HG02981 (cell line): Measurements from ENCODE around the gene CALM3.
A peak's percentile ranks its signal among the peaks of the same experiment; 100 is the strongest.
"Not testable (repeated sequence)": the region's sequence is repeated elsewhere in the genome, so short reads cannot be mapped to it uniquely, and the experiment has no call there.

Experiments used
- ATAC-seq: cut with Tn5 transposase; IDR thresholded peaks from one replicate; pipeline ENCODE4 v1.9.1; 2021; ENCODE audit warnings: mild to moderate bottlenecking, moderate library complexity; ENCODE audit not compliant: unreplicated experiment

CALM3 gene

DNA sequence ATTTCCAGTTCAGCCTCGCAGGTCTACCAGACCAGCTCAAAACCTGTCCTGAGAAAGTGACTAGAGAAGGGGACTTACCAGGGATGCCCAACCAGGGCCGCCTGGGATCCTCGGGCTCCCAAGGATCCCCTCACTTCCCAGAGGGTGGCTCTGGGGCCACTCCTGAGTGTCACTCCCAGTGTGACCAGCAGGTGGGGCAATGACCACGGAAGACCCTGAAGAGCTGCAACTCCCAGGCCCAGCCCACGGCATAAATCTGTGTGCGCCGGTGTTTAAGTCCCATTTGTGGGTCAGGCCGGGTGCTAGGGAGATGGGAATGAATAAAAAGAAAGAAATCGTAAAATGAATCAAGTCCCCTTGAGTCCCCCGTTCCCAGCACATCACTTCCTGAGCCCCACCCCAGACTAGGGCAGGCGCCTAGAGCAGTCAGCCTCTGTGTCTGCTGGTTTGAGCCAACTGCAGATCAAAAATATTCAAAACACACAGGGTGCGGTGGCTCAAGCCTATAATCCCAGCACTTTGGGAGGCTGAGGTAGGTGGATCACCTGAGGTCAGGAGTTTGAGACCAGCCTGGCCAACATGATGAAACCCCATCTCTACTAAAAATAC is 13.1 kb downstream of the CALM3 start:
- ATAC-seq, result no peak

GRCh38 chr19:46615966-46616365 is 14.8 kb downstream of the CALM3 start:
- no peak for ATAC-seq

DNA sequence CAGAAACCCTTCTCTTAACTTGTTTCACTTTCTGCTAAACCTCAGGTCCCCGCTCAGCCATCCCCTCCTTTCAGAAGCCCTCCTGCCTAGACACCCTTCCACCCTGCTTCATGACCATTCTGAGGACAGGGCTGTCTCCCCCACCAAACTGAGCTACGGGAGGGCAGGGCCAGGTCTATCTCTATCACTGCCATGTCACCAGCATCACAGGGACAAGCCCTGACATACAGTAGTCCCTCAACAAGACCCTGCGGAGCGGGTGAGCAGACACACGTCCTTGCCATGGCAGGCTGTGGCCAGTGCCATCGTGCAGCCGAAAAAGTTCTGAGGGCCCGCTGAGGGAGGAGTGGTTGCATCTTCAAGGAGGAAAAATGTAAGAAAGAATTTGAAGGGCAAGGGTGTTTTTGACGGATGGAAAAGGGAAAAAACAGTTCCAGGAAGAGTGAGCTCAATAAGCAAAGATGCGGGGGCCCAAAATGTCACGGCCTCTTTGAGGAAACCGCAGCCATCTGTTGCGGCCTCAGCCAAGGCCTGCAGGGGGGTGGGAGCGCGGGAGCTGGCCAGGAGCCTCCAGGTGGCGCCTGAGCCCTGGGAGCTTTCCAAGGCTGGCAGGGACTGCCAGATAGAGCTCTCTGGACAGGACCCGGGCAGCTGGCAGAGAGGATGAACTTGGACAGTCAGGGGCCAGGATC is 15.6 kb downstream of the CALM3 start:
- no peak for ATAC-seq

DNA sequence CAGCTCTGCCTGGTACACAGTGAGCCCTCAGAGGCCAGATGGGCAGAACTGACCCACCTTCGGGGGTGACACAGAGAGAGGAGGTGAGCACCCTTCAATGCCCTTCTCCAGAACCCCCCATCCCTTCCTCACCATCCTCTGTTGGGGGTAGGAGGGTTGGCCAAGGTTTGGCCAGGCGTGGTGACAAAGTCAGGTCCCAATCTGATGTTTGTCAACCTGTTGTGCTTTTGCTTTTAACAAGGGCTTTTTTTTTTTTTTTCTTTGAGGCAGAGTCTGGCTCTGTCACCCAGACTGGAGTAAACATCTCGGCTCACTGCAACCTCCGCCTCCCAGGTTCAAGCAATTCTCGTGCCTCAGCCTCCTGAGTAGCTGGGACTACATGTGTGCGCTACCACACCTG is 16.5 kb downstream of the CALM3 start:
- ATAC-seq, result no peak

GRCh38 chr19:46618670-46619231 is 17.6 kb downstream of the CALM3 start:
- ATAC-seq, result no peak

DNA sequence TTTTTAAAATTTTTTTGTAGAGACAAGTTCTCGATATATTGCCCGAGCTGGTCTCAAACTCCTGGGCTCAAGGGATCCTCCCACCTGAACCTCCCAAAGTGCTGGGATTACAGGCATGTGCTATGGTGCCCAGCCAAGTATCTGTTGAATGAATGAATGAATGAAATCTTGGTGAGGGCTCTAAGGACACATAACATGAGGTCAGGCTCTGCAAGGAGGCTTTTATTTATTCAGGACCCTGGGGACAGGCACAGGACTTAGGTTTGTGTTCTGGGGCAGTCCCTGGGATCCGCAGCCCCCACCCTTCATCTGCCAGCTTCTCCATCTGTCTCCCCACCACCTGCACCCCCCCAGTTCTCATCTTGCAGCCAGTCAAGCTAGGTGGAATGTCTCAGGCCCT is 19.1 kb downstream of the CALM3 start:
- no peak for ATAC-seq

- no peak for ATAC-seq
These were observed 19.6 kb downstream of the CALM3 start for GRCh38 chr19:46620716-46621115.

GRCh38 chr19:46621191-46622117 is 20.3 kb downstream of the CALM3 start:
- no peak for ATAC-seq

- ATAC-seq, result no peak
These were observed 21.0 kb downstream of the CALM3 start for GRCh38 chr19:46622118-46622446.

DNA sequence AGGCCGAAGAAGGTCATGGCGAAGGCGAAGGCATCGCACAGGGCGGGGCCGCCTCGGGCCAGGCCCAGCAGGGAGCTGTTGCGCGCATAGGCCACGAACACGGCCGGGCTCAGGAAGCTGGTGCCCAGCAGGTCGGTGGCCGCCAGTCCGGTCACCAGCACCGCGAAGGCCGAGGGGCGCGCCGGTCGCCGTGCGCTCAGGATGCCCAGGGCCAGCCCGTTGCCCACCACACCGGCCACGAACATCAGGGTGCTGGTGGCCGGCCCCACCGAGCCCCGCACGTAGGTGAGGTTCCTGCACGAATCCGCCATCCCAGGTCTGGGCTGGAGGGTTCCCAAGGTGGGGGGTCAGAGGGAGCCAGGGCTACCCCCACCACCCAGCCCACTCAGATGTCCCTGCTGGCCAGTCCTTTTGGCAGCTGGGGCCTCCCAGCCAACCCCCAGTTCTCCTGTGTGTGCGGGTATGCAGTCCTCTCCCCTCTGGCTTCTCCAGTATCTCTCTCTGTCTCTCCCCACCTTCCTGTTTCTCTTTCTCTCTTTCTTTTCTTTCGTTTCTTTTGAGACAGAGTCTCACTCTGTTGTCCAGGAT is 22.9 kb downstream of the CALM3 start:
- ATAC-seq, result no peak

GRCh38 chr19:46624958-46625661 is 24.0 kb downstream of the CALM3 start, which contains the start of gene PTGIR:
Gene PTGIR (minus strand): TSS chr19:46625089. CDS start chr19:46624225, 864 bp downstream.
- ATAC-seq, result no peak

DNA sequence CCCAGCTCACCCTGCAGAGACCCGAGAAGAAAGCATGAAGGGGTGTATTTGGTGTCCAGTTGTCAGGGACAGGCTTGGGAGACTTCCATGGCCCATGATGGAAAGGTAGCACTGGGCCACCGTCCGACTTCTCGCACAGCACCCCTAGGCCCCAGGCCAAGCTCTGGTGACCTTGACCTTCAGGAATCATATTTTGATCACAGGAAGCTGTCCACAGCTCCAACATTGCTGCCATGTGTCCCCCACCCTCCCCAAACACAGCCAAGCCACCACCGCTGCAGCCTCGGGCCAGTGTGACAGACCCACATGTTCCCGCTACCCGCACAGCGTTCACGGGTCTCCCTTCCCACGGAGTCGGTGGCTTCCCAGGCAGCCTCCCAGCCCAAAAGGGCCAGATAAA is 24.6 kb downstream of the CALM3 start:
- no peak for ATAC-seq

- ATAC-seq, result no peak
These were observed 25.3 kb downstream of the CALM3 start for GRCh38 chr19:46626446-46626845.

DNA sequence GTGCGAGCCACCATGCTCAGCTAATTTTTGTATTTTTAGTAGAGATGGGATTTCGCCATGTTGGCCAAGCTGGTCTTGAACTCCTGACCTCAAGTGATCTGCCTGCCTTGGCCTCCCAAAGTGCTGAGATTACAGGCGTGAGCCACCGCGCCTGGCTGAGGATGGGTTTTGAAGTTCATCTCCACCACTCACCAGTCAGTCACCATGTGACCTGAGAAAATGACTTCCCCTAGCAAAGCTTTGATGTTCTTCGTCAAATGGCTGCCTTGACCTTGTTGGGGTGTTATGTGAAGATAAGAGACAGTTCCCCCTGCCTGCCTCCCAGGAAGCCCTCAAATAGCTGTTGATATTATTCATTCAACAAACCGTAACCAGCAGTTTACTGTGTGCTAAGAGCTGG is 27.8 kb downstream of the CALM3 start:
- not testable (repeated sequence) for ATAC-seq

DNA sequence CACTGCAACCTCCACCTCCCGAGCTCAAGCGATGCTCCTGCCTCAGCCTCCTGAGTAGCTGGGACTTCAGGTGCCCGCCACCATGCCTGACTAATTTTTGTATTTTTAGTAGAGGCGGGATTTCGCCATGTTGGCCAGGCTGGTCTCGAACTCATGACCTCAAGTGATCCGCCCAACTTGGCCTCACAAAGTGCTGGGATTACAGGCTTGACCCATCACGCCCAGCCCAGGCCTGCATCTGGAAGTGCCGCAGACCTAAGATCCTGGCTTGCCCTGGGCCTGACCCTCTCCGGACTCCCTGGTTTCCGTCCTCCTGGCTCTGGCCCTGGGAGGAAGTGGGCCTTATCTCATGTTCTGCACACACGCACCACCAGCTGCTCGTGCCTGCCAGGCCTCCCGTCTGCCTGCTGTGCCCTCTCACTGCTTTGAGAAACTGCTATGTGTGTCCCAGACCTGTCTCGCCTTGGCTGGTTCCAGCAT is 28.5 kb downstream of the CALM3 start:
- ATAC-seq, result no peak

GRCh38 chr19:46630586-46631205 is 29.6 kb downstream of the CALM3 start:
- no peak for ATAC-seq

- no peak for ATAC-seq
These were observed 30.4 kb downstream of the CALM3 start for GRCh38 chr19:46631481-46631880.

DNA sequence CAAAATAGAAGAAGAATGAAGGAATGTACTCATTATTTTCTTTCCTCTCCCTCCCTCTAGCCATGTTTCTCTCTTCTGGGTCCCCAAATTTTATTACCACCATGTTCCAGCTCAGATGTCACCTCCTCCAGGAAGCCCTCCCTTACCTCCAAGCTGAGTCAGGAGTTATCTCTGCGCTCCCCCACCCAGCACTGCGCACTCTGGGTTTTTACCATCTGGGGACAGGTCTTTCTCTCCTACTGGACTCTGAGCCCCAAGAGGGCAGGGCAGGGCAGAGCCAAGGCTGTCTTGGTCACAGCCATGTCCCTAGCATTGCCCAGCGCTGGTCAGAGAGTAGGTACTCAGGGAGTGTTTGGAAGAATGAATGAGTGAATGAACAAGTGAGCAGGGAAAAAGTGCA is 32.0 kb downstream of the CALM3 start:
- ATAC-seq, result no peak

GRCh38 chr19:46634045-46634655 is 33.0 kb downstream of the CALM3 start:
- ATAC-seq, result peak; percentile 55
